Mesendoderm (in vitro differentiated cells): ENCODE measurements around the gene RSPH10B2.
"Not testable (repeated sequence)": the region's sequence is repeated elsewhere in the genome, so short reads cannot be mapped to it uniquely, and the experiment has no call there.

Source experiments
- DNase-seq: peaks from one replicate; pipeline ENCODE4 v3.0.0; 2013
- H2AK5ac ChIP-seq: 2 replicates; pipeline ENCODE4 v1.6.1; 2013; ENCODE audit warnings: low read length, inconsistent platforms
- H2BK120ac ChIP-seq: 2 replicates; pipeline ENCODE4 v1.6.1; 2013; ENCODE audit warnings: low read depth, mild to moderate bottlenecking, low read length, moderate library complexity, mixed read lengths
- H2BK15ac ChIP-seq: replicated peaks from 2 replicates; pipeline ENCODE4 v1.6.1; 2013; ENCODE audit warnings: low read depth, mild to moderate bottlenecking, moderate library complexity
- H2BK5ac ChIP-seq: 2 replicates; pipeline ENCODE4 v1.6.1; 2013; ENCODE audit warnings: low read length, inconsistent platforms
- H3K18ac ChIP-seq: 2 replicates; pipeline ENCODE4 v1.6.1; 2013; ENCODE audit warnings: mild to moderate bottlenecking, low read length, mixed read lengths
- H3K23ac ChIP-seq: one replicate; pipeline ENCODE4 v1.6.1; 2013; ENCODE audit warnings: low read length
- H3K27ac ChIP-seq: 2 replicates; pipeline ENCODE4 v1.5.1; 2013; ENCODE audit warnings: low read depth, mild to moderate bottlenecking, inconsistent platforms, low read length, moderate library complexity
- H3K27me3 ChIP-seq: 2 replicates; pipeline ENCODE4 v1.6.1; 2013; ENCODE audit warnings: low read length, control low read depth, mild to moderate bottlenecking, inconsistent platforms; ENCODE audit not compliant: insufficient read depth, poor library complexity
- H3K36me3 ChIP-seq: 2 replicates; pipeline ENCODE4 v1.6.1; 2013; ENCODE audit warnings: low read length, inconsistent platforms; ENCODE audit not compliant: control insufficient read depth, insufficient read depth
- H3K4ac ChIP-seq: one replicate; pipeline ENCODE4 v1.6.1; 2013; ENCODE audit warnings: low read depth, mild to moderate bottlenecking, low read length, moderate library complexity
- H3K4me1 ChIP-seq: 2 replicates; pipeline ENCODE4 v1.6.1; 2013; ENCODE audit warnings: low read depth, low read length, inconsistent platforms; ENCODE audit not compliant: control insufficient read depth
- H3K4me2 ChIP-seq: 2 replicates; pipeline ENCODE4 v1.6.1; 2013; ENCODE audit warnings: low read length
- H3K4me3 ChIP-seq: 2 replicates; pipeline ENCODE4 v1.5.1; 2013; ENCODE audit warnings: mild to moderate bottlenecking, low read length
- H3K56ac ChIP-seq: one replicate; pipeline ENCODE4 v1.6.1; 2013; ENCODE audit warnings: low read length
- H3K79me1 ChIP-seq: 2 replicates; pipeline ENCODE4 v1.6.1; 2013; ENCODE audit warnings: low read length, inconsistent platforms
- H3K79me2 ChIP-seq: 2 replicates; pipeline ENCODE4 v1.6.1; 2013; ENCODE audit warnings: mild to moderate bottlenecking, low read length; ENCODE audit not compliant: control insufficient read depth, insufficient read depth
- H3K9ac ChIP-seq: 2 replicates; pipeline ENCODE4 v1.6.1; 2013; ENCODE audit warnings: low read length, inconsistent platforms
- H4K5ac ChIP-seq: one replicate; pipeline ENCODE4 v1.6.1; 2013; ENCODE audit warnings: low read length
- H4K8ac ChIP-seq: one replicate; pipeline ENCODE4 v1.6.1; 2013; ENCODE audit warnings: low read depth, mild to moderate bottlenecking, control low read depth, low read length, moderate library complexity
- WGBS: extraction: QIAGEN DNeasy Blood & Tissue Kit; methylation state at CpG from one replicate; pipeline ENCODE4 v1.1.7; 2013; ENCODE audit warnings: low lambda C conversion rate, missing lambda C conversion rate; ENCODE audit not compliant: insufficient coverage; ENCODE audit errors: extremely low coverage; 5-methylcytosine and 5-hydroxymethylcytosine counted together

Gene RSPH10B2

GRCh38 chr7:6744410-6745100 is 9.3 kb upstream of the RSPH10B2 start:
- H3K79me1 ChIP-seq, H3K56ac ChIP-seq, H2BK15ac ChIP-seq, H2AK5ac ChIP-seq, DNase-seq, H4K5ac ChIP-seq, H3K4me1 ChIP-seq, H3K27me3 ChIP-seq, H2BK5ac ChIP-seq, H4K8ac ChIP-seq, H3K36me3 ChIP-seq, H2BK120ac ChIP-seq, H3K4ac ChIP-seq, H3K79me2 ChIP-seq, H3K4me3 ChIP-seq, H3K18ac ChIP-seq, H3K4me2 ChIP-seq, H3K23ac ChIP-seq, H3K9ac ChIP-seq, H3K27ac ChIP-seq: not testable (repeated sequence)
- WGBS: no CpG with 5 or more reads among the region's 12 CpGs

- H3K4me1 ChIP-seq, H4K5ac ChIP-seq, H2BK15ac ChIP-seq, H3K23ac ChIP-seq, H3K79me2 ChIP-seq, H3K4me3 ChIP-seq, H3K27me3 ChIP-seq, H3K36me3 ChIP-seq, H3K18ac ChIP-seq, H2AK5ac ChIP-seq, H3K9ac ChIP-seq, H2BK120ac ChIP-seq, H3K27ac ChIP-seq, H2BK5ac ChIP-seq, DNase-seq, H3K4ac ChIP-seq, H3K79me1 ChIP-seq, H3K4me2 ChIP-seq, H3K56ac ChIP-seq, H4K8ac ChIP-seq: not testable (repeated sequence)
- WGBS: no CpG with 5 or more reads among the region's 12 CpGs
These were observed 4.6 kb upstream of the RSPH10B2 start for GRCh38 chr7:6749335-6749734.

DNA sequence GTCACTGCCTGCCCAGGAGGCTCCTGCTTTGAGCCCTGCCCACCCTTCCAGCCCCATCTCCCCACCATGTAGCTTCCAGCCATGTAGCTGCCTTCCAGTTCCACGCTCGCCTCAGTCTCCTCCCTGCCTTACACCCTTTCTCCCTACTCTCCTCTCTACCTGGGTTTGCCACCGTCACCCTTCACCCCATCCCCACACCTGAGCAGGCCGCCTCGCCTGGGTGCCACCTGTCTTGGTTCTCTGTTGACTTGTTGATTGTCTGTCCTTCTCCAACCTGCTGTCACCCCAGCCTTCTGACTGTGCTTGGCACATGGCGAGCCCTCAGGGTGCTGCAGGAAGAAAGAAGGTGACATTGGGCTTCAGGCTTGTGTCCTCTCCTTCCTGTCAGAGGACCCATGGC is 3.7 kb upstream of the RSPH10B2 start:
- H4K5ac ChIP-seq, H3K18ac ChIP-seq, H3K4me3 ChIP-seq, H2BK5ac ChIP-seq, H3K36me3 ChIP-seq, DNase-seq, H3K4me1 ChIP-seq, H3K27me3 ChIP-seq, H3K23ac ChIP-seq, H2BK15ac ChIP-seq, H3K79me2 ChIP-seq, H2BK120ac ChIP-seq, H4K8ac ChIP-seq, H2AK5ac ChIP-seq, H3K56ac ChIP-seq, H3K4me2 ChIP-seq, H3K9ac ChIP-seq, H3K27ac ChIP-seq, H3K4ac ChIP-seq, H3K79me1 ChIP-seq: not testable (repeated sequence)
- no CpG with 5 or more reads among the region's 6 CpGs for WGBS

DNA sequence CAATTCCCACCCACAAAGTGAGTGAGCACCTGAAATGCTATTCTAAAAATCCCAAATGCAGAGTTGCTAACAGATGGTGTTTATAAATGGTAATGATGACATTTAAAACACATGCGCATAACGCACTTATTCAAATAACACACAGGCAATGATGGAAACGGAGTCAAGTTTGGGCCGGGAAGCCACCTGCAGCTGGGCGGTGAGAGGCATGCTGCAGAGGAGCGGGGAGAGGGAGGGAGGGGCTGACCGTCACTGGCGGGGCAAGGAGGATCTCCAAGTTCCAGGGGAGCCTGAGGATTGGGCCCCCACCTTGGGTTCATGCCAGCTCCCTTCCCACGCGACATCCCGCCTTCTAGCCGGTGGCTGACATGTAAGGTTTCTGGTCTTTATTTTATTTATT is 7.3 kb downstream of the RSPH10B2 start:
- not testable (repeated sequence) for H3K4me1 ChIP-seq, H3K27me3 ChIP-seq, H2BK5ac ChIP-seq, H4K8ac ChIP-seq, H3K27ac ChIP-seq, DNase-seq, H3K56ac ChIP-seq, H3K79me1 ChIP-seq, H3K4me3 ChIP-seq, H3K4me2 ChIP-seq, H2AK5ac ChIP-seq, H3K23ac ChIP-seq, H2BK120ac ChIP-seq, H3K36me3 ChIP-seq, H2BK15ac ChIP-seq, H3K79me2 ChIP-seq, H3K9ac ChIP-seq, H3K18ac ChIP-seq, H4K5ac ChIP-seq, H3K4ac ChIP-seq
- WGBS: no CpG with 5 or more reads among the region's 12 CpGs

DNA sequence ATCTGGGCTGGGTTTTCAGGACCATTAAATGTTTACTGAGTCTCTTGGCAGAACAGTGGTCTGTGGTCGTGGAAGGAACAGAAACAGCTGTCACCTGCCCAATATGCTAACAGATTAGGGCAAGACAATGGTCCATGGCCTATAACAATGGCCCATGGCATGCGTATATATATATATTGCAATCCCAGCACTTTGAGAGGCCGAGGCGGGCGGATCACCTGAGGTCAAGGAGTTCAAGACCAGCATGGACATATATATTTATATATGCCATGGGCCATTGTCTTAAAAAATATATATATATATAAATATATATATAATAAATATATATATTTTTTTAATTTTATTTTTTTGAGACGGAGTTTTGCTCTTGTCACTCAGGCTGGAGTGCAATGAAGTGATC is 27.7 kb downstream of the RSPH10B2 start:
- not testable (repeated sequence) for H2AK5ac ChIP-seq, H3K18ac ChIP-seq, H2BK120ac ChIP-seq, H3K27ac ChIP-seq, H3K27me3 ChIP-seq, H4K8ac ChIP-seq, H3K4ac ChIP-seq, DNase-seq, H3K23ac ChIP-seq, H3K56ac ChIP-seq, H2BK15ac ChIP-seq, H3K4me3 ChIP-seq, H4K5ac ChIP-seq, H3K36me3 ChIP-seq, H3K4me1 ChIP-seq, H3K79me2 ChIP-seq, H3K79me1 ChIP-seq, H3K9ac ChIP-seq, H2BK5ac ChIP-seq, H3K4me2 ChIP-seq
- no CpG with 5 or more reads among the region's 6 CpGs for WGBS

- not testable (repeated sequence) for H3K4me1 ChIP-seq
These were observed 35.5 kb downstream of the RSPH10B2 start for GRCh38 chr7:6789353-6789752.

More at GRCh38 chr7:6789353-6789752, 35.5 kb downstream of the RSPH10B2 start:
- H3K9ac ChIP-seq, H3K79me1 ChIP-seq, H3K23ac ChIP-seq, H3K4ac ChIP-seq, H2AK5ac ChIP-seq, H3K79me2 ChIP-seq, H2BK15ac ChIP-seq, H3K18ac ChIP-seq, H2BK120ac ChIP-seq, H4K8ac ChIP-seq, DNase-seq, H3K27ac ChIP-seq, H3K36me3 ChIP-seq, H3K56ac ChIP-seq, H3K4me2 ChIP-seq, H3K4me3 ChIP-seq, H4K5ac ChIP-seq, H3K27me3 ChIP-seq, H2BK5ac ChIP-seq: not testable (repeated sequence)
- no CpG with 5 or more reads among the region's 13 CpGs for WGBS
